CD4-positive, alpha-beta T cell treated with Interleukin-1 beta for 1 hour (primary cell): ENCODE data around the gene CMIP.

ENCODE experiments used
- DNase-seq, 2 donors: peaks; one replicate each; pipeline ENCODE4 v3.0.0-alpha.2; 2020 to 2022

The CMIP gene

DNA sequence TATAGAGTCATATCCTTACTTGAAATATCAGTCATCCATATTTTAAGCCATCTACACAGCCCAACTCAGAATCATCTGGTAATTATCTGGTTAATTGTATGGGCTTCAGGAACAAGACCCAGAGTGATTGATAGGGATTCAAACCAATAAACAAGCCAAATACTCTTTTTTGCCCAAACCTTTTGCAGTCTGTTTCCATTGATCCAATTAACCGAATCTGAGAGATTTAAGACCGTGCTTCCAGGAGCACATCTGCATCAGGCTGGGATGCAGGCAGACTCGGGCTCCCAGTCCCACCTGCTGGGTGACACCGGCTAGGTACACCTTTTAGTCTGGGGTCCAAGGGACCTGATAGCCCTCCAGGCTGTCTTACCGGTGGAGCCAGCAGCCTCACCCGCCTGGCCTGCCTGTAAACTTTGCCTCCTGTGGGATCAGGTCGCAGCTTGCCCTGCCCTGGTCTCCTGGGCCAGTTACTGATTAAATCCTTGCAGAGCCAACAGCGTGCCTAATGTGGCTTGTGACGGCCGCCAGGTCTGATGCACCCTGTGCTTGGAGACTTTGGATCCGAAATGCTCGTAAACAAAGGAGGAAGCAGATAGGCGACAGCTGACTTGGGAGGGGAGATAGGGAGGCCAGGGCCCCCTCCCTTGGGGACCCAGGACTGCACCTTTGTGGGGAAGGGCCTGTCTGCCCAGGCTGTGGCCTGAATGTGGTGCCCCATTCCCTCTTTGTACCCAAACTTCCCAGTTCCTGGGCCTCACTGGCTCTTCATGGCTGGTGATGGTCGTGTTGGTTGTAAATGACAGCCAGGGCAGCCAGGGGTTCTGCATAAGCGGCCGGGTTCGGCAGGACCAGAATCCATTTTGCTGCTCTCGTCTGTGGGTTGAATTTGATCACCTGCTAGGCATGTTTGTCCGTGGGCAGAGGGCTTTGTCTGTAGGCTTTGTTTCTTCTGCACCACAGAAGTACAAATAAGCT lies 3.8 kb downstream of the CMIP start:
- no peak for DNase-seq

- no peak for DNase-seq
Measured at GRCh38 chr16:81449241-81449640, 4.6 kb downstream of the CMIP start.

GRCh38 chr16:81449899-81450608 lies 5.4 kb downstream of the CMIP start:
- DNase-seq, result no peak

- DNase-seq, result no peak
Measured at GRCh38 chr16:81450783-81451491, 6.3 kb downstream of the CMIP start.

- peak in 1 of 2 donors; percentile 62 for DNase-seq
Measured at GRCh38 chr16:81451753-81452680, 7.4 kb downstream of the CMIP start.

DNA sequence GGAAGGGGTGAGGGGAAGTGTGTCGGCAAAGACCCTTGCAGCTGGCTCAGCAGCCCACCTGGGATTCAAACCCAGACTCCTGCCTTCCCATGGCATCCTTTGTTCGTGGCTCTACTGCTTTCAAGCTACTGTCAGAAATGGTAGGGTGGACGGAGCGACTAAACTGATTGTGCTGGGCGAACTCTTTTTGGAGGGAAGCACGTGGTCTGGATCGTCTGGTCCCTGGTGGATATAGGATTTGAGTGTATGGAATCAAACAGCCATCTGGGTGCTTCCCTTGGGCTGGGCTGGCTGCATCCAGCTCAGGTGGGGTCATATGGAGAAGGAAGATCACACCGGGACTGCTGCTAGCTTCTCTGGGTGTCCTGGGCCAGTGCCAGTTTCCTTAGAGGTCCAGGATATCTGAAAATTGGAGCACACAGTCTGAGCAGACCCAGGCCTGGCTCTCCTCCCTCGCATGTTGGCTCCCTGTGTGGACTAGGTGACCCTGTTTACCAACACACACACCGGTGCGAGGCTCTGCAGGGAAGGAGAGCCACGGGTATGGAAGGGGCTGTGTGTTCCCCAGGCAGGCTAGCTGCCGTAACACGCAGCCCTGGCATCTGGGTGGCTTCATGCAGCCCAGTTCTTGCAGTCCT lies 8.6 kb downstream of the CMIP start:
- no peak for DNase-seq

GRCh38 chr16:81454044-81454443 lies 9.4 kb downstream of the CMIP start:
- DNase-seq, result no peak

DNA sequence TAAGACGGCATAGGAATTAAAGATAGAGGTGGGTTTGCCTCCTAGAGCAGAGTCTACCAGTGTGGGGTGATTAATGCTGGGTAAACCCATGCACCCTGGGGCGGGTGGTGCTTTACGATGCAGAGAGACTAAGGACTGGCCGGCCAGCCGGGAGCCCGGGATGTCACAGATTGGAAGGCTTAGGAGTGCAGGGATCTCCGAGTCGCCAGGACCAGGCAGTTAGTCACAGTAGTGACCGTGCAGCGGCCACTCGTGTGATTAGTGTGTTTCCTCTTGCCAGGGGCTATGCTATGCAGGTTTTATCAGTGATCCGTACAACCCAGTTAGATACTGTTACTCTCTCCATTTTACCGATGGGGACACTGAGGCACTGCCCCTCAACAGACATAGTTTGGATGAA lies 10.4 kb downstream of the CMIP start:
- no peak for DNase-seq

- no peak for DNase-seq
Measured at GRCh38 chr16:81455720-81456494, 11.3 kb downstream of the CMIP start.

DNA sequence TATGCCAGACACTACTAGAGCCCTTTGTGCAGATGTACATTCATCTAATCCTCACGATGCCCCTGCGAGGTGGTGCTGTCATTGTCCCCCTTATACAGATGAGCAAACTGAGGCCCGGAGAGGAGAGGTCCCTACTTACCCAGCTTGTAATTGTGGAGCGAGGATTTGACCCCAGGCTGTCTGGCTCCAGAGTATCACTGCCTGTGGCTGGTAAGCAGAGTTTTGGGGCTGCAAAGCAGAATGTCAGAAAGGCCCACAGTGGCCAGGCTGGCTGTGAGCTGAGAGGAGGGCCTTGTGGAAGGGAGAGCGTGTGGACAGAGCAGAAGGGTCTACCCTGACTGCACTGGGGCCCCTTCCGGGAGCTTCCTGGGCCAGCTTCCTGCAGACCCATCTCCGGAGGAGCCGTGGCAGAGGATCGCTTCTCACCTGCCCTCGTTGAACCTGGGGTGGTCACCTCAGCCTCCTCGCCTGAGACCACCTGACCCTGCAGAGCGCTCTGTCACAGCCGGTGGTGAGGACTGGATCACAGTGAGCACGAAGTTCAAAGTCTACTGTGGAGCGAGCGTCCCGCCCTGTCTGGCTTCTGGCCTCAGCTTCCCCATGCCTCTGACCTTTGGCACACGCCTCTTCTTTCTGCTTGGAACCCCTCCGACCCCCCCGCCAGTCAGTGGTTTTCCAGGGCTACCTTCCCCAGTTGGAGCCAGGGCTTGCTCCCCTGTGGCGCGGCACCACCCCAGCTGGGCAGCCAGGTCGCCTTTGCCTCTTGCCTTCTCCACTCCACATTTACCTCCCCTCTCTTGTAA lies 12.1 kb downstream of the CMIP start:
- no peak for DNase-seq

- no peak for DNase-seq
Measured at GRCh38 chr16:81457326-81458133, 12.9 kb downstream of the CMIP start.

DNA sequence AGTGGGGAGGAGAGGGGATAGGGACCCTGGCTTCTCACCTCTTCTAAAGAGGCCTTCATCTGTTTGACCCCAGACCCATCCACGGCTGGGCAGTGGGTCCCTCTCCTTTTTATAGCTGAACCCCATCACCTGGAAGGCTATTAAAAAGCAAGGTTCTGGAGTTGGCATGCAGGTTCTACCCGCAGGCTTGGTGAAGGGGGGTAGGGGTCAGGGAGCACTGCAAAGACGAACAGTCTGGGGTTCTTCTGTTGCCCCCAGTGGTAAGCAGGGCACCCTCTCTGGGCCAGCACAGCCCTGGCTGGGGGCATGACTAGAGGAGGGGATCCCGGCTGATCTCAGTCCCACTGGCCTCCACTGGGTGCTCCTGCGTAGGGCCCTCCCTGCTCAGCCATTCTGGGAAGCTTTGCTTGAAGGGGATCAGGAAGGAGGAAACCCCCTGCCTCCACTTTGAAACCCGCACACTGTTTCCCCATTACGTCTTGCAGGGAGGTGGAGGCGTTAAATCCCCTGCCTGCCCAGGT lies 13.6 kb downstream of the CMIP start:
- DNase-seq, result no peak

- no peak for DNase-seq
Measured at GRCh38 chr16:81458827-81459598, 14.4 kb downstream of the CMIP start.

DNA sequence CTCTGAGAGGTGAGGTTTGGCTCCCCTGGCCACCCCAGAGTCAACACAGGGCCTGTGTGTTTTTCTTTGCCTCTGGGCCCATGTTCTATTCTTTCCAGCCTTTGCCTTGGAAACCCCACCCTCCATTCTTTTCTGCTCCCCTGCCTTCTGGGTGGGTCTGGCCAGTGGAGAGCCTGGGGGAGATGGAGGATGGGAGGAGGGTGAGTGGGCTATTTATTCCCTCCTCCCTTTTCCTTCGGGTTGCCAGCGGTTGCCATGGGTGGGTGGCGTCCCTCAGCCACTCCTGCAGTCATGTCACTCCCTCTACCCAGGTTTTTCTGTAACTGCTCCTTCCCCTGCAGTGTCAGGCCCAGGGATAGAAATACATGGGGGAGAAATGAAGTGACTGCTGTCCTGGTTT lies 15.5 kb downstream of the CMIP start:
- DNase-seq, result no peak

DNA sequence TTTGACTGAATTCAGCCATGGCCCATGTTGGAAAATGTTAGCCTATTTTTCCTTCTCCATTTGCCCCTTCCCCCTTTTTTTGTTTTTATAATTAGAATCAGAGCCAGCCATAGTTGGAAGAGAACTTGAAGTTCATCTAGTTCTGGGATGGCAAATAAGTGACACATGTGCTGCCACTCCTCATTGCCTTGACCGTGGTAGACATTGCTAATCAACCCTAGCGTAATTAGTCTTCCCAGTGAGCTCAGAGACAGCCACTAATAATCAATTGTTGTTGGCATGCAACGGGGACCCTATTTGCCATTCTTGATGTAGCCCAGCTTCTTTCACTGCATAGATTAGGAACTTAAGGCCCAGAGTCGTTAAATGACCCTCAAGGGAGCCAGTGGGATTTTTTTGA lies 16.6 kb downstream of the CMIP start:
- no peak for DNase-seq

GRCh38 chr16:81461766-81462165 lies 17.2 kb downstream of the CMIP start:
- DNase-seq, result no peak

- DNase-seq, result no peak
Measured at GRCh38 chr16:81462683-81463082, 18.1 kb downstream of the CMIP start.

DNA sequence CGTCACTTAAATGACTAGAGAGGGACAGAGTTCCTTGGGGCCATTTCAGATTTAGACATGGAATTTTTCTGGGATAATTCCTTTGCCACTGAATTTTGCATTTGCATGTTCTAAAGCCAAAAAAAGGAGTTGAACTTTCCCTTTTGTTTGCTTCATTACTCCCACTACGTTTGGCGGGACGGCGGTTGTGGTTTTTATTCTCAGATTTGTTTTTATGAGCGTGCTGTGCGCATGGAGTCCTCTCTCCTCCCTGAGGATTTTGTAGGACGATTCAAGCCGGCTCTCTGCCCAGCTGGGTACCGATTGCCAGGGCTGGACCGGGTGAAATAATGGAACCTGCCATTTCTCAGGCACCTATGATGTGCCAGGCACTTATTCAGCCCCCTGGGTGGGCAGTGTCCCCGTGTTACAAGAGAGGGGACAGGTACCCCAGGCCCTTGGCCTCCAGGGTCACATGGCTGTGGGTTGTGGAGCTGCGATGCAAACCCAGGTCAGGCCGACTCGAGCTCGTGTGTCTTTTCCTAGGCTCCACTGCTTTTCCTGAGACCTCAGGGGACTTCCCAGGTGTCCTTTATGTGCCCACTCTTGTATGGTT lies 18.8 kb downstream of the CMIP start:
- DNase-seq, result no peak
